NCI-H69 (cell line): ENCODE results near the gene EBPL.
"Not testable (repeated sequence)": the region's sequence is repeated elsewhere in the genome, so short reads cannot be mapped to it uniquely, and the experiment has no call there.

Source experiments
- DNase-seq: peaks from one replicate; lab custom pipeline; 2025; lab: John Stamatoyannopoulos, UW

Gene EBPL

GRCh38 chr13:49635599-49636433 lies 55.5 kb downstream of the EBPL start:
- peak; percentile 14 for DNase-seq

- no peak for DNase-seq
These were observed 57.6 kb downstream of the EBPL start for GRCh38 chr13:49633710-49634109.

GRCh38 chr13:49632156-49632555 lies 59.1 kb downstream of the EBPL start:
- DNase-seq: no peak

GRCh38 chr13:49630580-49630979 lies 60.7 kb downstream of the EBPL start:
- no peak for DNase-seq

- no peak for DNase-seq
These were observed 61.3 kb downstream of the EBPL start for GRCh38 chr13:49629947-49630346.

GRCh38 chr13:49629196-49629938 lies 61.9 kb downstream of the EBPL start:
- DNase-seq: no peak

- peak; percentile 52 for DNase-seq
These were observed 63.2 kb downstream of the EBPL start, which contains the start of gene ARL11 for GRCh38 chr13:49627831-49628652. ARL11 (plus strand) TSS chr13:49628507; CDS start chr13:49630448, 1,941 bp downstream.

- DNase-seq: no peak
These were observed 65.8 kb downstream of the EBPL start for GRCh38 chr13:49625392-49626079.

- DNase-seq: no peak
These were observed 67.1 kb downstream of the EBPL start for GRCh38 chr13:49624229-49624628.

GRCh38 chr13:49622174-49622946 lies 68.9 kb downstream of the EBPL start:
- no peak for DNase-seq

- DNase-seq: peak; percentile 45
These were observed 71.1 kb downstream of the EBPL start for GRCh38 chr13:49620170-49620621.

GRCh38 chr13:49616676-49617065 lies 74.6 kb downstream of the EBPL start:
- no peak for DNase-seq

- DNase-seq: no peak
These were observed 75.2 kb downstream of the EBPL start for GRCh38 chr13:49615836-49616675.

- not testable (repeated sequence) for DNase-seq
These were observed 79.2 kb downstream of the EBPL start for GRCh38 chr13:49612042-49612441.
